K562 (cell line): ENCODE results near the gene FAM219B. TPM values are rescaled to one million over a fixed set of nuclear protein-coding genes. Genes with fewer than 3 reads are reported as not detected.

ENCODE experiments used
- CBX2 ChIP-seq: fragments of 200-600 bp; sonication (generic); IDR thresholded peaks from one replicate; pipeline ENCODE4 v1.6.1; 2012; ENCODE audit warnings: mild to moderate bottlenecking, low read length, inconsistent platforms; ENCODE audit not compliant: insufficient read depth, poor library complexity, severe bottlenecking
- HSF4 ChIP-seq: fragments of 250-450 bp; sonication (Bioruptor Pico); IDR thresholded peaks from 2 replicates; pipeline ENCODE4 v2.1.2; 2022; ENCODE audit warnings: mild to moderate bottlenecking, moderate library complexity, borderline replicate concordance
- IRF2 ChIP-seq: sonication (generic); formaldehyde crosslinking; IDR thresholded peaks from 2 replicates; pipeline ENCODE4 v1.8.1; 2022; ENCODE audit warnings: mild to moderate bottlenecking, missing genetic modification reagents
- JUN ChIP-seq, 2 experiments: sonication (generic) in 1 of 2; formaldehyde crosslinking in 1 of 2; IDR thresholded peaks; 2 replicates each; pipeline versions ENCODE4 v1.6.1 to v1.8.0; 2012 to 2022; ENCODE audit warnings: borderline replicate concordance in 2 of 2, mild to moderate bottlenecking in 2 of 2, improper control_type of control experiment in 1 of 2, low read depth in 1 of 2, low read length in 1 of 2, missing genetic modification reagents in 1 of 2
- KAT7 ChIP-seq: sonication (generic); formaldehyde crosslinking; IDR thresholded peaks from 2 replicates; pipeline ENCODE4 v1.8.0; 2022; ENCODE audit warnings: missing genetic modification reagents, mild to moderate bottlenecking, borderline replicate concordance
- MED1 ChIP-seq: sonication (generic); formaldehyde crosslinking; IDR thresholded peaks from 2 replicates; pipeline ENCODE4 v1.8.1; 2023; ENCODE audit warnings: missing genetic modification reagents, borderline replicate concordance
- MLX ChIP-seq, 2 experiments: fragments of 450-650 bp in 1 of 2; sonication (generic) in 1 of 2; formaldehyde crosslinking; conservative IDR thresholded peaks; 2 replicates each; pipeline versions ENCODE4 v1.4.0 to v1.8.1; 2020 to 2022; ENCODE audit warnings: mild to moderate bottlenecking in 1 of 2, missing genetic modification reagents in 1 of 2
- MTA3 ChIP-seq: fragments of 450-650 bp; formaldehyde crosslinking; IDR thresholded peaks from 2 replicates; pipeline ENCODE4 v1.6.1; 2017; ENCODE audit warnings: mild to moderate bottlenecking, borderline replicate concordance
- NONO ChIP-seq, 2 experiments: fragments of 200-400 bp in 1 of 2; fragments of 450-650 bp in 1 of 2; formaldehyde crosslinking in 1 of 2; IDR thresholded peaks; 2 replicates each; pipeline ENCODE4 v1.6.1; 2017; ENCODE audit warnings: low read depth in 2 of 2, mild to moderate bottlenecking in 2 of 2, moderate library complexity in 2 of 2, low read length in 1 of 2
- PCBP2 ChIP-seq: fragments of 200-400 bp; formaldehyde crosslinking; IDR thresholded peaks from 2 replicates; pipeline ENCODE4 v1.6.1; 2018; ENCODE audit warnings: low read length, low read depth, mild to moderate bottlenecking, moderate library complexity; ENCODE audit not compliant: poor library complexity, severe bottlenecking
- RAD51 ChIP-seq: fragments of 450-650 bp; IDR thresholded peaks from 2 replicates; pipeline ENCODE4 v1.7.1; 2016; ENCODE audit warnings: low read depth, mild to moderate bottlenecking, borderline replicate concordance
- SFPQ ChIP-seq: fragments of 200-400 bp; formaldehyde crosslinking; IDR thresholded peaks from 2 replicates; pipeline ENCODE4 v1.6.1; 2017; ENCODE audit warnings: mild to moderate bottlenecking, low read depth, low read length, moderate library complexity
- ZNF134 ChIP-seq: fragments of 250-450 bp; sonication (Bioruptor Pico); conservative IDR thresholded peaks from 2 replicates; pipeline ENCODE4 v1.4.0; 2020
- ZNF431 ChIP-seq: sonication (generic); formaldehyde crosslinking; IDR thresholded peaks from 2 replicates; pipeline ENCODE4 v1.8.0; 2022; ENCODE audit warnings: mild to moderate bottlenecking, missing genetic modification reagents
- ZNF551 ChIP-seq: fragments of 250-450 bp; sonication (Bioruptor Pico); IDR thresholded peaks from 2 replicates; pipeline ENCODE4 v1.5.0; 2021; ENCODE audit warnings: mild to moderate bottlenecking, moderate library complexity
- ZNF561 ChIP-seq: fragments of 450-650 bp; formaldehyde crosslinking; conservative IDR thresholded peaks from 2 replicates; pipeline ENCODE4 v1.4.0; 2020; ENCODE audit warnings: mild to moderate bottlenecking, moderate library complexity
- ZNF668 ChIP-seq: fragments of 250-450 bp; sonication (Bioruptor Pico); IDR thresholded peaks from 2 replicates; pipeline ENCODE4 v1.8.0; 2022; ENCODE audit warnings: mild to moderate bottlenecking, inconsistent platforms
- ZNF695 ChIP-seq: fragments of 450-650 bp; formaldehyde crosslinking; IDR thresholded peaks from 2 replicates; pipeline ENCODE4 v1.4.0; 2020; ENCODE audit warnings: mild to moderate bottlenecking, moderate library complexity
- ZNF707 ChIP-seq: fragments of 250-450 bp; sonication (Bioruptor Pico); conservative IDR thresholded peaks from 2 replicates; pipeline ENCODE4 v1.8.0; 2022; ENCODE audit warnings: inconsistent platforms, mild to moderate bottlenecking, moderate library complexity
- polyA plus RNA-seq, 8 experiments: library from polyadenylated mRNA; depleted of rRNA in 4 of 8; stranded (reverse) in 5 of 8; unstranded in 3 of 8; fragments of >200 nt; fragmentation: Nextera tagmentation in 2 of 8; fragmentation: Illumina TruSeq in 1 of 8; extraction: Ambion mirVana in 2 of 8; extraction: Trizol in 1 of 8; gene quantifications; 2 replicates each; pipeline versions ENCODE4 v1.2.1 to v1.2.3, GENCODE V29; 2011 to 2014; ENCODE audit warnings: inconsistent platforms in 1 of 8, missing spikeins in 1 of 8
- total RNA-seq, 7 experiments: library from RNA; depleted of rRNA in 6 of 7; stranded (reverse); fragments of >200 nt in 6 of 7; fragmentation: Illumina TruSeq in 2 of 7; extraction: Trizol in 2 of 7; gene quantifications; 2 replicates each; pipeline versions ENCODE4 v1.2.1 to v1.2.3, GENCODE V29; 2011 to 2021; ENCODE audit warnings: low replicate concordance in 1 of 7
- TF ChIP-seq, protein P1 (sequence below): sonication (generic); formaldehyde crosslinking; IDR thresholded peaks from 2 replicates; pipeline ENCODE4 v1.8.0; 2022; ENCODE audit warnings: mild to moderate bottlenecking, missing genetic modification reagents
- TF ChIP-seq, protein P2 (sequence below): IDR thresholded peaks from 2 replicates; pipeline ENCODE4 v1.6.1; 2012; ENCODE audit warnings: low read depth, low read length, improper control_type of control experiment, borderline replicate concordance

FAM219B gene
- total and polyA plus RNA-seq, 9 of the 15 experiments (the other 6 are each of a cell fraction or from before 2014, with no cell fraction given) = 6.8 to 50.4 (median 29.4) TPM

GRCh38 chr15:74937590-74938371, 31.1 kb upstream of the FAM219B start, which contains the start of gene COX5A (continued):
- TF ChIP-seq SFPQ = no peak
- TF ChIP-seq KAT7 (CRISPR knock-in tag) = peak; percentile 96; the same call in 1 of the 2 replicates
- TF ChIP-seq, protein P1, sequence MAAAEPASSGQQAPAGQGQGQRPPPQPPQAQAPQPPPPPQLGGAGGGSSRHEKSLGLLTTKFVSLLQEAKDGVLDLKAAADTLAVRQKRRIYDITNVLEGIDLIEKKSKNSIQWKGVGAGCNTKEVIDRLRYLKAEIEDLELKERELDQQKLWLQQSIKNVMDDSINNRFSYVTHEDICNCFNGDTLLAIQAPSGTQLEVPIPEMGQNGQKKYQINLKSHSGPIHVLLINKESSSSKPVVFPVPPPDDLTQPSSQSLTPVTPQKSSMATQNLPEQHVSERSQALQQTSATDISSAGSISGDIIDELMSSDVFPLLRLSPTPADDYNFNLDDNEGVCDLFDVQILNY (CRISPR knock-in tag) = peak; percentile 82
- no peak for TF ChIP-seq ZNF561 (CRISPR knock-in tag)
- peak; percentile 99 for TF ChIP-seq MTA3
- no peak for TF ChIP-seq MLX (CRISPR knock-in tag; conservative IDR thresholded peaks at IDR 0.05)
- no peak for TF ChIP-seq HSF4 (CRISPR knock-in tag)
- TF ChIP-seq PCBP2 = peak; percentile 14
- TF ChIP-seq JUN (IDR thresholded peaks at IDR 0.05; ENCODE audit: borderline replicate concordance, low read depth, low read length) = no peak
- TF ChIP-seq JUN (CRISPR knock-in tag; IDR thresholded peaks at IDR 0.05; ENCODE audit: borderline replicate concordance) = no peak; the same call in 1 of the 2 replicates
- no peak for TF ChIP-seq ZNF551 (CRISPR knock-in tag)
- peak; percentile 79 for TF ChIP-seq RAD51
- no peak for TF ChIP-seq CBX2
- TF ChIP-seq NONO (IDR thresholded peaks at IDR 0.05; ENCODE audit: low read depth in 2 of 2, low read length in 1 of 2) = peak; percentile 73 to 97; a peak in 3 of 4 replicates
- peak; percentile 35; the same call in 1 of the 2 replicates for TF ChIP-seq IRF2 (CRISPR knock-in tag)
- no peak for TF ChIP-seq ZNF668 (CRISPR knock-in tag)
- no peak for TF ChIP-seq ZNF695
- no peak for TF ChIP-seq ZNF707 (CRISPR knock-in tag)
- TF ChIP-seq, protein P2, sequence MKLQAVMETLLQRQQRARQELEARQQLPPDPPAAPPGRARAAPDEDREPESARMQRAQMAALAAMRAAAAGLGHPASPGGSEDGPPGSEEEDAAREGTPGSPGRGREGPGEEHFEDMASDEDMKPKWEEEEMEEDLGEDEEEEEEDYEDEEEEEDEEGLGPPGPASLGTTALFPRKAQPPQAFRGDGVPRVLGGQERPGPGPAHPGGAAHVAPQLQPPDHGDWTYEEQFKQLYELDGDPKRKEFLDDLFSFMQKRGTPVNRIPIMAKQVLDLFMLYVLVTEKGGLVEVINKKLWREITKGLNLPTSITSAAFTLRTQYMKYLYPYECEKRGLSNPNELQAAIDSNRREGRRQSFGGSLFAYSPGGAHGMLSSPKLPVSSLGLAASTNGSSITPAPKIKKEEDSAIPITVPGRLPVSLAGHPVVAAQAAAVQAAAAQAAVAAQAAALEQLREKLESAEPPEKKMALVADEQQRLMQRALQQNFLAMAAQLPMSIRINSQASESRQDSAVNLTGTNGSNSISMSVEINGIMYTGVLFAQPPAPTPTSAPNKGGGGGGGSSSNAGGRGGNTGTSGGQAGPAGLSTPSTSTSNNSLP = 0 out of 2 replicates have a peak, but pooled peaks have one; percentile 32
- no peak for TF ChIP-seq MED1 (CRISPR knock-in tag)
- TF ChIP-seq ZNF134 (CRISPR knock-in tag) = no peak
- no peak for TF ChIP-seq ZNF431 (CRISPR knock-in tag)
